Measurements from ENCODE around the gene CCDC183.

CCDC183 gene

DNA sequence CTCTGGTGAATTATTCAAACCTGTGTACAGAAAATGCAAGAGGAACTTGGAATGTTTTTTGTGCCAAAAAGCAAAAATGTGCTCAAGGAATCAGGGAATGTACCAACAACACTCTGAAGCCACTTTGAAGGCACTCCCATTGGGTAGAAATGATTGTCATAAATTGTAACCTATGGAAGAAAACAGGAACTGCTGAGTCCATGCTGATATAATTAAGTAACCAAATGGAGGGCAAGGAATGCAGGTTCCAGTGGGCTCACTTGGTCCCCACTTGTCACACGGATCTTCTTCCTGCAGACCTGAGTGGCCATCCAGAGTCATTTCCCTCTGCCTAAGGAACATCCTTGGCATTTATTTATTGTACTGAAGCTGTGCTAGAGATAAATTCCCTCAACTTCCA is 44.9 kb upstream of the CCDC183 start:
- Histone ChIP-seq H3K4me2 (ENCODE audit: low read length) (no peak overlapping the region), H3K27ac (ENCODE audit: low read depth, low read length) (no peak overlapping the region), H3K27me3 (ENCODE audit: control insufficient read depth, low read length) (no peaks in the 10 kb centered on the region), H3F3A (ENCODE audit: control insufficient read depth, insufficient read depth) (peaks cover 5% of the 10 kb centered on the region; the same call in 1 of the 2 replicates), H3K4me3 (ENCODE audit: low read length) (no peak overlapping the region), H3K79me2 (ENCODE audit: control insufficient read depth, low read length) (no peaks in the 10 kb centered on the region), H3K9me2 (replicated peaks; ENCODE audit: control insufficient read depth, low read length) (no peaks in the 10 kb centered on the region), H3K4me1 (ENCODE audit: control insufficient read depth, low read length) (peaks cover 34% of the 10 kb centered on the region), H4K20me1 (ENCODE audit: control insufficient read depth, insufficient read depth, low read depth, low read length) (no peaks in the 10 kb centered on the region), H3K36me3 (ENCODE audit: control insufficient read depth, low read length) (no peaks in the 10 kb centered on the region), H3K9me3 (ENCODE audit: control insufficient read depth, insufficient read depth, low read length) (peaks cover 32% of the 10 kb centered on the region)
- TF ChIP-seq EZH2phosphoT487 (IDR thresholded peaks at IDR 0.05; ENCODE audit: borderline replicate concordance, low read length), result no peak
- TF ChIP-seq, protein P1, sequence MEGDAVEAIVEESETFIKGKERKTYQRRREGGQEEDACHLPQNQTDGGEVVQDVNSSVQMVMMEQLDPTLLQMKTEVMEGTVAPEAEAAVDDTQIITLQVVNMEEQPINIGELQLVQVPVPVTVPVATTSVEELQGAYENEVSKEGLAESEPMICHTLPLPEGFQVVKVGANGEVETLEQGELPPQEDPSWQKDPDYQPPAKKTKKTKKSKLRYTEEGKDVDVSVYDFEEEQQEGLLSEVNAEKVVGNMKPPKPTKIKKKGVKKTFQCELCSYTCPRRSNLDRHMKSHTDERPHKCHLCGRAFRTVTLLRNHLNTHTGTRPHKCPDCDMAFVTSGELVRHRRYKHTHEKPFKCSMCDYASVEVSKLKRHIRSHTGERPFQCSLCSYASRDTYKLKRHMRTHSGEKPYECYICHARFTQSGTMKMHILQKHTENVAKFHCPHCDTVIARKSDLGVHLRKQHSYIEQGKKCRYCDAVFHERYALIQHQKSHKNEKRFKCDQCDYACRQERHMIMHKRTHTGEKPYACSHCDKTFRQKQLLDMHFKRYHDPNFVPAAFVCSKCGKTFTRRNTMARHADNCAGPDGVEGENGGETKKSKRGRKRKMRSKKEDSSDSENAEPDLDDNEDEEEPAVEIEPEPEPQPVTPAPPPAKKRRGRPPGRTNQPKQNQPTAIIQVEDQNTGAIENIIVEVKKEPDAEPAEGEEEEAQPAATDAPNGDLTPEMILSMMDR (IDR thresholded peaks at IDR 0.05; ENCODE audit: low read depth, low read length, poor library complexity, severe bottlenecking), result no peak

DNA sequence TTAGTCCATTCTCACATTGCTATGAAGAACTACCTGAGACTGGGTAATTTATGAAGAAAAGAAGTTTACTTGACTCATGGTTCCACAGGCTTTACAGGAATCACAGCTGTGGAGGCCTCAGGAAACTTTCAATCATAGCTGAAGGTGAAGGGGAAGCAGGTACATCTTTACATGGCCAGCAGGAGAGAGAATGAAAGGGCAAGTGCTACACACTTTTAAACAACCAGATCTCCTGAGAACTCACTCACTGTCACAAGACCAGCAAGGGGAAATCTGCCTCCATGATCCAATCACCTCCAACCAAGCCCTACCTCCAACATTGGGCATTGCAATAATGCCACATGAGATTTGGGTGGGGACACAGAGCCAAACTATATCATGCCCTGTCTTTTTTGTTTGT is 44.3 kb upstream of the CCDC183 start:
- Histone ChIP-seq H3K79me2 (ENCODE audit: control insufficient read depth, low read length) (no peaks in the 10 kb centered on the region), H3K27ac (ENCODE audit: low read depth, low read length) (no peak overlapping the region), H3K4me1 (ENCODE audit: control insufficient read depth, low read length) (peaks cover 34% of the 10 kb centered on the region), H3K4me3 (ENCODE audit: low read length) (no peak overlapping the region), H3K9me2 (replicated peaks; ENCODE audit: control insufficient read depth, low read length) (no peaks in the 10 kb centered on the region), H3K27me3 (ENCODE audit: control insufficient read depth, low read length) (no peaks in the 10 kb centered on the region), H3K4me2 (ENCODE audit: low read length) (no peak overlapping the region), H3F3A (ENCODE audit: control insufficient read depth, insufficient read depth) (peaks cover 5% of the 10 kb centered on the region; the same call in 1 of the 2 replicates), H3K36me3 (ENCODE audit: control insufficient read depth, low read length) (no peaks in the 10 kb centered on the region), H3K9me3 (ENCODE audit: control insufficient read depth, insufficient read depth, low read length) (peaks cover 37% of the 10 kb centered on the region), H4K20me1 (ENCODE audit: control insufficient read depth, insufficient read depth, low read depth, low read length) (no peaks in the 10 kb centered on the region)
- TF ChIP-seq, protein P1 (IDR thresholded peaks at IDR 0.05; ENCODE audit: low read depth, low read length, poor library complexity, severe bottlenecking), result no peak
- TF ChIP-seq EZH2phosphoT487 (IDR thresholded peaks at IDR 0.05; ENCODE audit: borderline replicate concordance, low read length), result no peak

DNA sequence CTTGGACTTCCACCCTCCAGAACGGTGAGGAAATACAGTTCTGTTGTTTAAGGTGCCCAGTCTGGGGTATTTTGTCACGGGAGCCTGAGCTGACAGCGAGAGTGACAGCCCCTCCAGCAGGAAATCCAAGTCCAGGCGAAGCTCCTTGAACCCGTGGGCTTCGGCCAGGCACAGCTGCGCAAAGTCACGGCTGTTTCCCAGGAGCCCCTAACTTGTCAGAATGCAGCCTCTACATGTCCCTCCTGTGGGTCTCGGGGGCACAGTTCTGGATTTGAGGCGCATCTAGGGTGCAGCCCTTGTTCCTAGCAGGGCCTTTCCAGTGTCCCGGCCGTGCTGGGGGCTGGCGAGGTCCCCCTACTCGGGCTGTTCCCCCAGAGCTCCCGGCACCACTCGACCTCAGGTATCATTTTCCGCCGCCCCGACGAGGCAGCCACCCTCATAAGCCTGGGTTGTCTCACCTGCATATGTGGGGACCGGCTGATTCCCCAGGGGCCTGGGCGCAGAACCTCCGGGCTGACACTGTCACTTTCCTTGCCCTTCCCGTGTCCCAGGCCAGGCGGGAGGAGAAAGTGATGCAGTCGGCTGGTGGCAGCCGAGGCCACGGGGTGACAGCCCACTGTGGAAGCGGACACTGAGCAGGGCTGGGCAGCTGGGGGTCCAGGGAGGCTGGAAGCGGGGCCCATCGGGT is 42.6 kb upstream of the CCDC183 start:
- no peaks in the 10 kb centered on the region for H3K36me3 ChIP-seq (ENCODE audit: control insufficient read depth, low read length)
- H4K20me1 ChIP-seq (ENCODE audit: control insufficient read depth, insufficient read depth, low read depth, low read length), result no peaks in the 10 kb centered on the region
- no peaks in the 10 kb centered on the region for H3K79me2 ChIP-seq (ENCODE audit: control insufficient read depth, low read length)
- peaks cover 7% of the 10 kb centered on the region; the same call in 1 of the 2 replicates for H3K27me3 ChIP-seq (ENCODE audit: control insufficient read depth, low read length)
- peaks cover 43% of the 10 kb centered on the region for H3K4me1 ChIP-seq (ENCODE audit: control insufficient read depth, low read length)
- H3K9me2 ChIP-seq (replicated peaks; ENCODE audit: control insufficient read depth, low read length), result no peaks in the 10 kb centered on the region
- H3K4me3 ChIP-seq (ENCODE audit: low read length), result no peak overlapping the region
- no peak overlapping the region for H3K27ac ChIP-seq (ENCODE audit: low read depth, low read length)
- TF ChIP-seq, protein P1 (IDR thresholded peaks at IDR 0.05; ENCODE audit: low read depth, low read length, poor library complexity, severe bottlenecking), result no peak
- TF ChIP-seq EZH2phosphoT487 (IDR thresholded peaks at IDR 0.05; ENCODE audit: borderline replicate concordance, low read length), result no peak
- peaks cover 5% of the 10 kb centered on the region; the same call in 1 of the 2 replicates for H3F3A ChIP-seq (ENCODE audit: control insufficient read depth, insufficient read depth)
- peaks cover 38% of the 10 kb centered on the region for H3K9me3 ChIP-seq (ENCODE audit: control insufficient read depth, insufficient read depth, low read length)
- H3K4me2 ChIP-seq (ENCODE audit: low read length), result no peak overlapping the region

All from DOHH2 (cell line).